Rectal smooth muscle tissue (tissue), 1 donor: Measurements from ENCODE around the gene SLIT1.

ENCODE experiments used
- H3K27ac ChIP-seq: one replicate; pipeline ENCODE4 v1.7.0; 2013; ENCODE audit warnings: low read depth, low read length, inconsistent platforms
- H3K27me3 ChIP-seq: one replicate; pipeline ENCODE4 v1.7.0; 2013; ENCODE audit warnings: low read length; ENCODE audit not compliant: control insufficient read depth, insufficient read depth
- H3K36me3 ChIP-seq: one replicate; pipeline ENCODE4 v1.7.0; 2013; ENCODE audit warnings: low read length; ENCODE audit not compliant: control insufficient read depth, insufficient read depth
- H3K4me1 ChIP-seq: one replicate; pipeline ENCODE4 v1.7.0; 2013; ENCODE audit warnings: low read length; ENCODE audit not compliant: control insufficient read depth, insufficient read depth
- H3K4me3 ChIP-seq: one replicate; pipeline ENCODE4 v1.7.0; 2013; ENCODE audit warnings: low read length
- H3K9ac ChIP-seq: one replicate; pipeline ENCODE4 v1.7.0; 2013; ENCODE audit warnings: low read length

SLIT1 gene

GRCh38 chr10:97217299-97217698, 31.5 kb upstream of the SLIT1 start:
- no peak overlapping the region for H3K9ac ChIP-seq
- H3K4me3 ChIP-seq: no peak overlapping the region
- H3K27me3 ChIP-seq: no peaks in the 10 kb centered on the region
- H3K36me3 ChIP-seq: no peaks in the 10 kb centered on the region
- no peak overlapping the region for H3K27ac ChIP-seq
- H3K4me1 ChIP-seq: no peaks in the 10 kb centered on the region

DNA sequence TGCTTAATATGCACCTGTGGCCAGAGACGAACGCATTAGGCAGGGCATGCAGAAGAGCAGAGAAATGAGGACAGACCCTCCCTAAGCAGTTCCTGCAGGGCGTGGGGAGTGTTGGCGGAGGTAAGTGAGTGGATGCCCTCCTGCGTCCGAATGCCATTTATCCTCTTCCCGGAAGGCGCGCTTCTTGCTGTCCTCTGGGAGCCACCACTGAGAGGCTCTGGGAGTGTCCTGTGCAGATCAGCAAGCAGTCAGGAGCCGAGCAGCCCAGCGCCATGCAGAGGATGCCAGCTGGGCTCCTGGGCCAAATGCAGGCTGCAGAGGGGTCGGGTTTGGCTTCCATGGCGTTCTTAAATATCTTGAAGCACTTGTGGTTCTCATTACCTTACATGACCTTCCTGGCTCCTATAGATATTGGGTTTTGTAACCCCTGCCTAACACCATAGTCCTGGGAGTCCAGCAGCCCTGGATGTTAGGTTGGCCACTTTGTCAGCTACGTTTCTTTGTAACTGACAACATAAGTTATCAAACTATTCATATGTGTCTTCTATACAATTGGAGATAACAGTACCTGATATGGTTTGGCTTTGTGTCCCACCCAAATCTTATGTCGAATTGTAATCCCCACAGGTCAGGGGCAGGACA, 30.0 kb upstream of the SLIT1 start:
- H3K27ac ChIP-seq: no peak overlapping the region
- no peaks in the 10 kb centered on the region for H3K27me3 ChIP-seq
- H3K4me1 ChIP-seq: no peaks in the 10 kb centered on the region
- H3K4me3 ChIP-seq: no peak overlapping the region
- no peak overlapping the region for H3K9ac ChIP-seq
- no peaks in the 10 kb centered on the region for H3K36me3 ChIP-seq

DNA sequence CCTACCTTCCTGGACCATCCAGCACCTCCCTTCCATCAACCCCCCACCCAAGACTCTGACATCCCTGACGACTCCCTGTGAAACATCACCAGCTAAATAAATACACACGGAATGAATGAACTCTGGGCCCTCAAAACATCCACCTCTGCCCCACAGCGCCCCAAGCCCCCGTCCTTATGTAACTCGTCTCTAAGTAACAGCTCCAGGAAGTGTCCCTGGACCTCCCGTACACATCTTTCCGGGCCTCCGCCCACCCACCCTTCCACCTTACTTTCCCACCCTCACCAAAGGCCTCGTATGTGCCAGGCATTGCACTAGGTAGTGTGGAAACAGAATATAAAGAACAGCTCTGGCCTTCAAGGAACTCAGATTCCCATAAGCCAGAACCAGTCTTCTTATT, 27.7 kb upstream of the SLIT1 start:
- Histone ChIP-seq H3K27me3 (no peaks in the 10 kb centered on the region), H3K36me3 (no peaks in the 10 kb centered on the region), H3K9ac (no peak overlapping the region), H3K4me3 (no peak overlapping the region), H3K4me1 (no peaks in the 10 kb centered on the region), H3K27ac (no peak overlapping the region)

- Histone ChIP-seq H3K27me3 (no peaks in the 10 kb centered on the region), H3K27ac (no peak overlapping the region), H3K36me3 (no peaks in the 10 kb centered on the region), H3K4me3 (no peak overlapping the region), H3K4me1 (no peaks in the 10 kb centered on the region), H3K9ac (no peak overlapping the region)
Measured at GRCh38 chr10:97211229-97211628, 25.5 kb upstream of the SLIT1 start.

DNA sequence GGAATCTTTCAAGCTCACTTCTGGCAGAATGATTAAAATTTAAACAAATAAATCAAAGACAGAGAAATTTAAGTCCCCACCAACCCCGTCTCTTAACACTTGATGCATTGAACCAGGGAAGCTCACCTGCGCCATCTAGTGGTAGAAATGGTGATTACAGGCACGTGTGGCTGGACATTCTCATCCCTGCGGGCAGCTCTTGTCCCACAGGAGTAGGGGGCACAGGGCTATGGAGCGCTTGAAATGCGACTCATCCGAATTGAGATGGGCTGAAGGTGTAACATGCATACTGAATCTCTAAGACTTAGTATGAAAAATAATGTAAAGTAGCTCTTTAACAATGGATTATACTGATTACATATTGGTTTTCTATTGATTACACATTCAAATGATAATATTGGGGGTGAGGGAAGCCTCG, 24.8 kb upstream of the SLIT1 start:
- Histone ChIP-seq H3K27me3 (no peaks in the 10 kb centered on the region), H3K9ac (no peak overlapping the region), H3K4me3 (no peak overlapping the region), H3K36me3 (no peaks in the 10 kb centered on the region), H3K4me1 (no peaks in the 10 kb centered on the region), H3K27ac (no peak overlapping the region)

GRCh38 chr10:97207756-97208346, 22.1 kb upstream of the SLIT1 start:
- Histone ChIP-seq H3K4me3 (no peak overlapping the region), H3K9ac (no peak overlapping the region), H3K27ac (no peak overlapping the region), H3K27me3 (no peaks in the 10 kb centered on the region), H3K4me1 (no peaks in the 10 kb centered on the region), H3K36me3 (no peaks in the 10 kb centered on the region)

DNA sequence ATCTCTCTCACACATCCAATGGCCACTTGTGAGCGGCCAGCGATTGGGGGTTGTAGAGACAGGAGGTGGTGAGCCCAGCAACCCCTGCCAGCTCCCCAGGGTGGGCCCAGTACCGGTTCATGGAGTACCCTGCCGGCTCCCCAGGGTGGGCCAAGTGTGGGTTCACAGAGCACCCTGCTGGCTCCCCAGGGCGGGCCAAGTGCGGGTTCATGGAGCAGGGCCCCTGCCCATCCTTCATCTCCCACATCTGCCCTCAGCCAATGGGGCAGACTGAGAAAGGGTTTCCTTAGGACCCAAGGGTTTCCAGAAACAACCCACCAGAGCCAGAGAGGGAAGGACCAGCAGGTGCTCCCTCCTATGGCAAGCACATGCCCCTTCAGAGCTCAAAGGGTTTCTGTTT, 21.4 kb upstream of the SLIT1 start:
- H3K27me3 ChIP-seq: no peaks in the 10 kb centered on the region
- H3K9ac ChIP-seq: no peak overlapping the region
- H3K36me3 ChIP-seq: no peaks in the 10 kb centered on the region
- H3K4me3 ChIP-seq: no peak overlapping the region
- H3K4me1 ChIP-seq: no peaks in the 10 kb centered on the region
- no peak overlapping the region for H3K27ac ChIP-seq

DNA sequence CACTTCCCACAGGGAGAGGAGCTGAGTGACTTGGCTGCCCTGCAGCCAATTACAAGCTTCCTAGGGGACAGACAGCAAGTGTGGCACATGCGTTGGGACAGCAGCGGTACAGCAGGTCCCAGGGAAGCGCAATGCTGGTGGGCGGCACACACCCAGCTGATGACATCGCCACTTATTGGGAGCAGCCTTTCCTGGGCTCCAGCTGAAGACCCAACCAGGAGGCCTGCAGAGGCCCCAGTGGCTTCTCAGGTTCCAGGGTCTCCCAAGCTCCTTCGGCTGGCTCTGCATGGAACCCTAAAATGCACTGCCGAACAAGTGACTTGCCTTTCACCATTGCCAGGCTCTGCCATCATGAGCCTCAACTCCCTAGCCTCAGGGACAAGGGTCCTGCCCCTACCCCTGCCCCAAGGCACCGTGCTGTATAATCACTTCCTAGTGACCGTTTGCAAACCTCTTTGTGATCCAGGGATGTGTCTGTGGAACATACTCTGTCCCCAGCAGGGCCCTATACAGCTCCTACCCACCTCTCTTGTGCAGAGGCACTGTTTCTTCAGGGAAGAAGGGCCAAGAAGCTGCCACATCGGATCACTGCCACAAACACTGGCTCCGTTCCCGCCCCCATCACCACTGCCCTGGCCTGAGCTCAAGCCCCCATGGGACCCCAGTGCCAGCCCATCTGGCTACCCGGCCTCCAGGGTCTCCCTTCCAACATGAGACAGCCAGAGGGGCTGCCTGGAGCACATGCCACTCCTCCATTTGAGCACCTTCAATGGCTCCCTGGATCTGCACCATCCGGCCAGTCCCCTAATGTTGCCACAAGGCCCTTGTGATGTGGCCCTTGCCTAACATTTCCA, 19.3 kb upstream of the SLIT1 start:
- H3K4me3 ChIP-seq: no peak overlapping the region
- H3K27me3 ChIP-seq: no peaks in the 10 kb centered on the region

DNA sequence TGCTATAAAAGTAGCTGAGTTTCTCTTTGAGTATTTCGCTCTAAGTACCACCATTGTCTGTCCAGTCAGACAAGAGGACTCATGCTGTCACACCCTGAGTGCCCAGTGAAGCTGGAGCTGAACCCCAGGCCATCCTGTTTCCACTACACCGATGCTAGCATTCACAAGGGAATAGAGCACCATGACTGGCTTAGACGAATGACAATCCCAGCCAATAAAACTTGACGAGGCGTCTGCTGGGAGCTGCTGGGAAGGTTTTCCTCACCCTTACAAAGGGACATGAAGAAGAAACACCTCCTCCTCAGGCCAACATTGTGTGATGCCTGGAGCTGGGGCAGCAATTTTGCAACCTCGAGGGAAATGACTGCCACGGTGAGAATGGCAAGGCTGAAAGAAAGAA, 17.5 kb upstream of the SLIT1 start:
- Histone ChIP-seq H3K4me1 (no peaks in the 10 kb centered on the region), H3K36me3 (no peaks in the 10 kb centered on the region), H3K4me3 (no peak overlapping the region), H3K27ac (no peak overlapping the region), H3K27me3 (no peaks in the 10 kb centered on the region), H3K9ac (no peak overlapping the region)

More for the DNA sequence above, 19.3 kb upstream of the SLIT1 start:
- Histone ChIP-seq H3K27ac (no peak overlapping the region), H3K4me1 (no peaks in the 10 kb centered on the region), H3K9ac (no peak overlapping the region), H3K36me3 (no peaks in the 10 kb centered on the region)

DNA sequence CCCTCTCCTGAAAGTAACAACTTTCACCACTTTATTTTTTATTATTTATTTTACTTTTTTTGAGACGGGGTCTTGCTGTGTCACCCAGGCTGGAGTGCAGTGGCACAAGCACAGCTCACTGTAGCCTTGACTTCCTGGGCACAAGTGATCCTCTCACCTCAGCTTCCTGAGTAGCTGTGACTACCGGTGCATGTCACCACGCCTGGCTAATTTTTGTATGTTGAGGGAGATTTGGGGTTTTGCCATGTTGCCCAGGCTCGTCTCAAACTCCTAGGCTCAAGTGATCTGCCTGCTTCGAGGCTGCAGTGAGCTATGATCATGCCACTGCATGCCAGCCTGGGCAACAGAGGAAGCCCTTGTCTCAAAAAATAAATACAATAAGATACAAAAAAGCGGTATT, 14.9 kb upstream of the SLIT1 start:
- Histone ChIP-seq H3K4me3 (no peak overlapping the region), H3K4me1 (no peaks in the 10 kb centered on the region), H3K27ac (no peak overlapping the region), H3K36me3 (no peaks in the 10 kb centered on the region), H3K27me3 (peaks cover 4% of the 10 kb centered on the region), H3K9ac (no peak overlapping the region)

- Histone ChIP-seq H3K9ac (no peak overlapping the region), H3K27ac (no peak overlapping the region), H3K4me3 (no peak overlapping the region), H3K36me3 (no peaks in the 10 kb centered on the region), H3K27me3 (peaks cover 5% of the 10 kb centered on the region), H3K4me1 (no peaks in the 10 kb centered on the region)
Measured at GRCh38 chr10:97199152-97199551, 13.4 kb upstream of the SLIT1 start.

DNA sequence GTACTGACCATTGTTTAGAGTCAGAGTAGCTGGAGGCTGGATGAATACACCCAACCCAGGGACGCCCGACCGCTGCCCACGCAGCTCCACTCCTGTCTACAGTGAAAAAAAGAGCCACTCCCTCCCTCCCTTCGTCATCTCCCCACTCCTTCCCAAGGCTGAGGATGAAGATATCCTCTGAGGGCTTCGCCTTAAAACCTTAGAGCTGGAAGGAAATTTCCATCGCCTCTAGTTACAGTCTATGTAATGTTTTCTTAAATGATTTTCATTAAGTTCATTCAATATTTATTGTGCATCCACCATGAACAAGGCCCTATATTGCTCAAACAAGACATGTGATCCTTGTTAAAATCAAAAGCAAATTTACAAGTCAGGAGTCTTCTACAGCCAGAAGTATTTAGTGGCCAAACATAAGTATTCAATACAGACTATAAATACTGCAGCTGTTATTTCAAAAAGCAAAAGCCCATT, 11.3 kb upstream of the SLIT1 start:
- H3K27me3 ChIP-seq: peaks cover 5% of the 10 kb centered on the region
- H3K4me3 ChIP-seq: no peak overlapping the region
- no peaks in the 10 kb centered on the region for H3K4me1 ChIP-seq
- no peak overlapping the region for H3K27ac ChIP-seq
- H3K36me3 ChIP-seq: no peaks in the 10 kb centered on the region
- no peak overlapping the region for H3K9ac ChIP-seq
